HL-60 (cell line): ENCODE data around the gene IRF8.

Experiments used
- DNase-seq, 2 experiments: peaks; one replicate each; pipeline ENCODE4 v3.0.0-alpha.2; 2010 to 2020; ENCODE audit warnings: low read depth in 1 of 2, low spot score in 1 of 2
- H3K27ac ChIP-seq: fragments of 250-450 bp; sonication (Bioruptor Pico); replicated peaks from 2 replicates; pipeline ENCODE4 v1.5.1; 2020; ENCODE audit warnings: mild to moderate bottlenecking, moderate library complexity
- H3K27me3 ChIP-seq: fragments of 250-450 bp; sonication (Bioruptor Pico); 2 replicates; pipeline ENCODE4 v1.5.1; 2021; ENCODE audit warnings: mild to moderate bottlenecking, moderate library complexity; ENCODE audit not compliant: insufficient read depth, poor library complexity, severe bottlenecking
- H3K4me3 ChIP-seq: replicated peaks from 2 replicates; pipeline ENCODE4 v1.5.1; 2011; ENCODE audit warnings: mild to moderate bottlenecking, control low read depth, low read length; ENCODE audit not compliant: insufficient read depth
- GABPA ChIP-seq: IDR thresholded peaks from 2 replicates; pipeline ENCODE4 v1.6.1; 2012; ENCODE audit warnings: low read depth
- POLR2AphosphoS5 ChIP-seq: IDR thresholded peaks from 2 replicates; pipeline ENCODE4 v1.6.1; 2012; ENCODE audit warnings: low read depth
- SPI1 ChIP-seq: IDR thresholded peaks from 2 replicates; pipeline ENCODE4 v1.6.1; 2012; ENCODE audit warnings: low read depth, mild to moderate bottlenecking, borderline replicate concordance
- TF ChIP-seq, protein P1 (sequence below): IDR thresholded peaks from one replicate; pipeline ENCODE4 v1.5.1; 2011; ENCODE audit warnings: low read length, control low read depth, inconsistent platforms; ENCODE audit not compliant: insufficient read depth
- TF ChIP-seq, protein P2 (sequence below): IDR thresholded peaks from 2 replicates; pipeline ENCODE4 v1.6.1; 2012; ENCODE audit warnings: low read depth; ENCODE audit not compliant: insufficient replicate concordance

The IRF8 gene

DNA sequence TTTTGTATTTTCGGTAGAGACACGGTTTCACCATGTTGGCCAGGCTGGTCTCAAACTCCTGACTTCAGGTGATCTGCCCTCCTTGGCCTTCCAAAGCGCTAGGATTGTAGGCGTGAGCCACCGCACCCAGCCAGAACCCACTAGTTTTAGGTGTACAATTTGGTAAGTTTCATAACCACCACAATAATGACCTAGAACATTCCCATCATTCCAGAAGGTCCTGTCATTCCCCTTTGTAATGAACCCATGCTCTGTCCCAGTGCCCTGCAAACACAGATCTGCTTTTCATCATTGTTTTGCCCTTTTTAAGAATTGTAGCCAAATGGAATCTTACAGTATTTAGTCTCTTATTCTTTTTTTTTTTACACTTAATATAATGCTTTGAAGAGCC, 35.6 kb upstream of the IRF8 start:
- Histone ChIP-seq H3K27me3 (no peaks in the 10 kb centered on the region), H3K4me3 (no peak overlapping the region), H3K27ac (no peak overlapping the region)
- no peak for DNase-seq
- TF ChIP-seq, protein P1, sequence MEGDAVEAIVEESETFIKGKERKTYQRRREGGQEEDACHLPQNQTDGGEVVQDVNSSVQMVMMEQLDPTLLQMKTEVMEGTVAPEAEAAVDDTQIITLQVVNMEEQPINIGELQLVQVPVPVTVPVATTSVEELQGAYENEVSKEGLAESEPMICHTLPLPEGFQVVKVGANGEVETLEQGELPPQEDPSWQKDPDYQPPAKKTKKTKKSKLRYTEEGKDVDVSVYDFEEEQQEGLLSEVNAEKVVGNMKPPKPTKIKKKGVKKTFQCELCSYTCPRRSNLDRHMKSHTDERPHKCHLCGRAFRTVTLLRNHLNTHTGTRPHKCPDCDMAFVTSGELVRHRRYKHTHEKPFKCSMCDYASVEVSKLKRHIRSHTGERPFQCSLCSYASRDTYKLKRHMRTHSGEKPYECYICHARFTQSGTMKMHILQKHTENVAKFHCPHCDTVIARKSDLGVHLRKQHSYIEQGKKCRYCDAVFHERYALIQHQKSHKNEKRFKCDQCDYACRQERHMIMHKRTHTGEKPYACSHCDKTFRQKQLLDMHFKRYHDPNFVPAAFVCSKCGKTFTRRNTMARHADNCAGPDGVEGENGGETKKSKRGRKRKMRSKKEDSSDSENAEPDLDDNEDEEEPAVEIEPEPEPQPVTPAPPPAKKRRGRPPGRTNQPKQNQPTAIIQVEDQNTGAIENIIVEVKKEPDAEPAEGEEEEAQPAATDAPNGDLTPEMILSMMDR = no peak
- TF ChIP-seq, protein P2, sequence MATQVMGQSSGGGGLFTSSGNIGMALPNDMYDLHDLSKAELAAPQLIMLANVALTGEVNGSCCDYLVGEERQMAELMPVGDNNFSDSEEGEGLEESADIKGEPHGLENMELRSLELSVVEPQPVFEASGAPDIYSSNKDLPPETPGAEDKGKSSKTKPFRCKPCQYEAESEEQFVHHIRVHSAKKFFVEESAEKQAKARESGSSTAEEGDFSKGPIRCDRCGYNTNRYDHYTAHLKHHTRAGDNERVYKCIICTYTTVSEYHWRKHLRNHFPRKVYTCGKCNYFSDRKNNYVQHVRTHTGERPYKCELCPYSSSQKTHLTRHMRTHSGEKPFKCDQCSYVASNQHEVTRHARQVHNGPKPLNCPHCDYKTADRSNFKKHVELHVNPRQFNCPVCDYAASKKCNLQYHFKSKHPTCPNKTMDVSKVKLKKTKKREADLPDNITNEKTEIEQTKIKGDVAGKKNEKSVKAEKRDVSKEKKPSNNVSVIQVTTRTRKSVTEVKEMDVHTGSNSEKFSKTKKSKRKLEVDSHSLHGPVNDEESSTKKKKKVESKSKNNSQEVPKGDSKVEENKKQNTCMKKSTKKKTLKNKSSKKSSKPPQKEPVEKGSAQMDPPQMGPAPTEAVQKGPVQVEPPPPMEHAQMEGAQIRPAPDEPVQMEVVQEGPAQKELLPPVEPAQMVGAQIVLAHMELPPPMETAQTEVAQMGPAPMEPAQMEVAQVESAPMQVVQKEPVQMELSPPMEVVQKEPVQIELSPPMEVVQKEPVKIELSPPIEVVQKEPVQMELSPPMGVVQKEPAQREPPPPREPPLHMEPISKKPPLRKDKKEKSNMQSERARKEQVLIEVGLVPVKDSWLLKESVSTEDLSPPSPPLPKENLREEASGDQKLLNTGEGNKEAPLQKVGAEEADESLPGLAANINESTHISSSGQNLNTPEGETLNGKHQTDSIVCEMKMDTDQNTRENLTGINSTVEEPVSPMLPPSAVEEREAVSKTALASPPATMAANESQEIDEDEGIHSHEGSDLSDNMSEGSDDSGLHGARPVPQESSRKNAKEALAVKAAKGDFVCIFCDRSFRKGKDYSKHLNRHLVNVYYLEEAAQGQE = no peak
- TF ChIP-seq GABPA (no peak), SPI1 (no peak), POLR2AphosphoS5 (no peak)

DNA sequence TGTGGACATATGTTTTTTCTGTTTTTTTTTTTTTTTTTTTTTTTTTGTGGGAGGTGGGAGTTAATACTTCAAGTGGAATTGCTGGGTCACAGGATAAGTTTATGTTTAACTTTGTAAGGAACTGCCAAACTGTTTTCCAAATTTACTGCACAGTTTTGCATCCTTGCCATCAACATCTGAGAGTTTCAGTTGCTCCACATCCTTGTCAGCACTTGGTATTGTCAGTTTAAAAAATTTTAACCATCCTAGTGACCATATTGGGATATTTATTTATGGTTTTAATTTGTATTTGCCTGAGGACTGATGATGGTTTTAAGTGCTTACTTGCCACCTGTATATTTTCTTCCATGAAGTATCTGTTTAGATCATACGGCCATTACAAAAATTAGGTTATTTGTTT, 34.0 kb upstream of the IRF8 start:
- Histone ChIP-seq H3K27ac (no peak overlapping the region), H3K27me3 (no peaks in the 10 kb centered on the region), H3K4me3 (no peak overlapping the region)
- DNase-seq = no peak
- no peak for TF ChIP-seq SPI1
- TF ChIP-seq, protein P1 = no peak
- TF ChIP-seq GABPA = no peak

DNA sequence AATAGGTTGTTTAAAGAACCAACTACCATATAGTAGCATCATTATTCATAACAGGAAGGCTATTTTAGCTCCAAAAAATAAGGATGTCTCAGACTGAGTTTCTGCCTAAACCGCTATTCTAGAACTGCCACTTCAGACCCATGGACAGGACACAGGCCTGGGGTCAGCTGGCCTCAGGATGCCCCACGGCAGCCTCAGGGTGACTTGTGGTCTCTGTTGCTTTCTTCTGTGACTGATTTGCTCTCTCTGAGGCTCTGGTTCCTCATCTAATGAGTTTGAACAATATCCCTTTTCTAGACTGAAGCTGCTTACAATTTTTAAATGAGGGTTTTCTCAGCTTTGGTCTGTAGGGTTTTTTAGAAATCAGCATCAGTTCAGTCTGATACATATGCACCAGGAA, 31.8 kb upstream of the IRF8 start:
- no peak for DNase-seq
- Histone ChIP-seq H3K27me3 (no peaks in the 10 kb centered on the region), H3K27ac (no peak overlapping the region), H3K4me3 (no peak overlapping the region)
- TF ChIP-seq, protein P2 = no peak
- TF ChIP-seq GABPA (no peak), POLR2AphosphoS5 (no peak)
- TF ChIP-seq, protein P1 = no peak

DNA sequence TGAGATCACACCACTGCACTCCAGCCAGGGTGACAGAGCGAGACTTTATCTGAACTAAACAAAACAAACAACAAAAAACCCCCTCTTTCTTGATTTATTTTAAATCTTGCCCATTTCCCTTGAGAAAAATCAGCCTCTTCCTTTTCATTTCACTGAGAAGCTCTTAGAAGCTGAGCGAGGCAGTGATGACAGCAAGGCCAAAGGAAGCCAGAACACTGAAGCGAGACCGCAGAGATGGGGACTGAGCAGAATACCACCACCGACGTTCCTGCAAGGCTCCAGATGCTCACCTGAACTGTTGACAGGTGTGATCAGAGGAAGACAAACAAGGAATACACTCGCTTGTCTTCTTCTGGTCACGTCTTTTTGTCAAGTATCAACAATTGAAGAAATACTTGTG, 30.5 kb upstream of the IRF8 start:
- TF ChIP-seq POLR2AphosphoS5 (no peak), SPI1 (no peak), GABPA (no peak)
- TF ChIP-seq, protein P2 = no peak
- TF ChIP-seq, protein P1 = no peak
- no peak for DNase-seq
- no peak overlapping the region for H3K27ac ChIP-seq
- no peak overlapping the region for H3K4me3 ChIP-seq
- no peaks in the 10 kb centered on the region for H3K27me3 ChIP-seq
